HG02759 (cell line): ENCODE results near the gene ARRB1.
"Not testable (repeated sequence)": the region's sequence is repeated elsewhere in the genome, so short reads cannot be mapped to it uniquely, and the experiment has no call there.

Source experiments
- ATAC-seq: cut with Tn5 transposase; IDR thresholded peaks from one replicate; pipeline ENCODE4 v1.9.1; 2021; ENCODE audit warnings: mild to moderate bottlenecking, moderate library complexity; ENCODE audit not compliant: unreplicated experiment

Gene ARRB1

GRCh38 chr11:75324189-75324588, 27.3 kb downstream of the ARRB1 start:
- no peak for ATAC-seq

GRCh38 chr11:75323609-75324008, 27.9 kb downstream of the ARRB1 start:
- ATAC-seq, result no peak

GRCh38 chr11:75320643-75321042, 30.8 kb downstream of the ARRB1 start:
- no peak for ATAC-seq

GRCh38 chr11:75320046-75320618, 31.3 kb downstream of the ARRB1 start:
- no peak for ATAC-seq

GRCh38 chr11:75319035-75319877, 32.2 kb downstream of the ARRB1 start:
- ATAC-seq, result no peak

GRCh38 chr11:75317446-75318122, 33.9 kb downstream of the ARRB1 start:
- no peak for ATAC-seq

GRCh38 chr11:75315439-75315805, 36.0 kb downstream of the ARRB1 start:
- ATAC-seq, result no peak

GRCh38 chr11:75314771-75315438, 36.6 kb downstream of the ARRB1 start:
- ATAC-seq, result no peak

- no peak for ATAC-seq
Observed at GRCh38 chr11:75313513-75314272, 37.8 kb downstream of the ARRB1 start.

- ATAC-seq, result no peak
Observed at GRCh38 chr11:75312346-75312745, 39.1 kb downstream of the ARRB1 start.

GRCh38 chr11:75311858-75312288, 39.6 kb downstream of the ARRB1 start:
- ATAC-seq, result no peak

- ATAC-seq, result no peak
Observed at GRCh38 chr11:75308986-75309385, 42.5 kb downstream of the ARRB1 start.

- no peak for ATAC-seq
Observed at GRCh38 chr11:75308116-75308515, 43.3 kb downstream of the ARRB1 start.

GRCh38 chr11:75307058-75307457, 44.4 kb downstream of the ARRB1 start:
- no peak for ATAC-seq

GRCh38 chr11:75306529-75306928, 44.9 kb downstream of the ARRB1 start:
- no peak for ATAC-seq

- ATAC-seq, result no peak
Observed at GRCh38 chr11:75305993-75306392, 45.5 kb downstream of the ARRB1 start.

GRCh38 chr11:75305452-75305851, 46.0 kb downstream of the ARRB1 start:
- ATAC-seq, result no peak

GRCh38 chr11:75304941-75305340, 46.5 kb downstream of the ARRB1 start:
- not testable (repeated sequence) for ATAC-seq

GRCh38 chr11:75303544-75304224, 47.8 kb downstream of the ARRB1 start:
- ATAC-seq, result no peak

GRCh38 chr11:75302371-75302770, 49.1 kb downstream of the ARRB1 start:
- ATAC-seq, result no peak
